Measurements from ENCODE around the gene FARSA. TPM values are rescaled to one million over a fixed set of nuclear protein-coding genes. Genes with fewer than 3 reads are reported as not detected.
"Not testable (repeated sequence)": the region's sequence is repeated elsewhere in the genome, so short reads cannot be mapped to it uniquely, and the experiment has no call there.

The FARSA gene
- total RNA-seq, 1 experiment from 2014 or later: 75.9 TPM

DNA sequence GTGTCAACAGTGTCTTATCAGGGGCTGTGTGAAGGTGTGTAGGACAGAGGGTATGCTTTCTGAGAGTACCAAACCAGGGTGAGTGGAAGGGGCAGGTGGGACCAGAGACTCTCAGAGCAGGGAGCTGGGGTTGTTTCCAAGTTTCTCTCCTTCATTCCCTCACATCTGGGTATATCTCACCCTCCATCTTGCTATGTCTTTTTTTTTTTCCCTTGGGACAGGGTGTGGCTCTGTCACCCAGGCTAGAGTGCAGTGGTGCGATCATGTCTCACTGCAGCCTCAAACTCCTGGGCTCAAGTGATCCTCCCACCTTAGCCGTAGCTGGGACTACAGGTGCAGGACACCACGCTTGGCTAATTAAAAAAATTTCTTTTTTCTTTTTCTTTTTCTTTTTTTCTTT, 46.5 kb upstream of the FARSA start:
- Histone ChIP-seq H3K4me3 (ENCODE audit: low read depth, low read length) (no peak overlapping the region), H3K4me1 (peaks cover 1% of the 10 kb centered on the region; the same call in 1 of the 2 replicates), H3K36me3 (ENCODE audit: control insufficient read depth, insufficient read depth, low read length) (no peaks in the 10 kb centered on the region), H3K9me3 (no peaks in the 10 kb centered on the region; the same call in 1 of the 2 replicates), H3K27me3 (replicated peaks; ENCODE audit: control insufficient read depth, insufficient read depth, low read length) (no peaks in the 10 kb centered on the region)
- BruUV-seq (replicated peaks): no TSS peak
- DNase-seq: no peak
- H3K4me1 Mint-ChIP-seq (ENCODE audit: low read depth, unreplicated experiment): peaks cover 7% of the 10 kb centered on the region
- H3K27ac Mint-ChIP-seq (ENCODE audit: unreplicated experiment): no peak overlapping the region
- H3K36me3 Mint-ChIP-seq (ENCODE audit: insufficient read depth, unreplicated experiment): no peaks in the 10 kb centered on the region
- H3K9me3 Mint-ChIP-seq (ENCODE audit: unreplicated experiment): no peaks in the 10 kb centered on the region
- POLR2A ChIA-PET: no interaction called here
- intact Hi-C loops (cut with micrococcal nuclease; ENCODE audit: unreplicated experiment): no loop called here
- H3K4me3 Mint-ChIP-seq (ENCODE audit: unreplicated experiment): no peak overlapping the region
- H3K27me3 Mint-ChIP-seq (ENCODE audit: insufficient read depth, unreplicated experiment): no peaks in the 10 kb centered on the region
- CTCF ChIA-PET: interaction anchor here (0.6 to 4.5 kb wide), 3 partner anchors 80 to 298 kb away, joined by 5 to 84 read pairs (median 64); no protein-coding TSS in a partner anchor
- no peak for TF ChIP-seq CTCF (IDR thresholded peaks at IDR 0.05; ENCODE audit: insufficient read depth in 1 of 2, low read depth in 1 of 2, low read length in 1 of 2, severe bottlenecking in 1 of 2, unreplicated experiment in 1 of 2)

DNA sequence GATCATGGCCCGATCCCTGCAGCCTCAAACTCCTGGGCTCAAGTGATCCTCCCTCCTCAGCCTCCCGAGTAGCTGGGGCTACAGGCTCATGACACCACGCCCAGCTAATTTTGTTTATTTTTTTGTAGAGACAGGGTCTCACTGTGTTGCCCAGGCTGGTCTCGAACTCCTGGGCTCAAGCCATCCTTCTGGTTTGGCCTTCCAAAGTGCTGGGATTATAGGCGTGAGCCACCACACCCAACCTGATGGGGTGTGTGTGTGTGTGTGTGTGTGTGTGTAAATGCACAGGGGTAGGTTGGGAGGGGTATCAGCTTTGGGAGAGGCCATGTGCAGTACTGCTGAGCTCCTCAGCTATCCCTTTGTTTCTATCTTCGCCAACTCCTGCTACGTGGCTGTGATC, 42.6 kb upstream of the FARSA start:
- H3K4me1 ChIP-seq; DNase-seq; H3K27me3 Mint-ChIP-seq (ENCODE audit: insufficient read depth, unreplicated experiment); BruUV-seq (replicated peaks); H3K27ac Mint-ChIP-seq (ENCODE audit: unreplicated experiment); H3K4me3 Mint-ChIP-seq (ENCODE audit: unreplicated experiment); H3K27me3 ChIP-seq (replicated peaks; ENCODE audit: control insufficient read depth, insufficient read depth, low read length); POLR2A ChIA-PET; H3K4me3 ChIP-seq (ENCODE audit: low read depth, low read length); H3K36me3 ChIP-seq (ENCODE audit: control insufficient read depth, insufficient read depth, low read length); H3K4me1 Mint-ChIP-seq (ENCODE audit: low read depth, unreplicated experiment); H3K9me3 ChIP-seq; H3K9me3 Mint-ChIP-seq (ENCODE audit: unreplicated experiment); H3K36me3 Mint-ChIP-seq (ENCODE audit: insufficient read depth, unreplicated experiment): not testable (repeated sequence)
- CTCF ChIA-PET: interaction anchor here (0.7 to 3.8 kb wide), 4 partner anchors 9 to 183 kb away, joined by 3 to 64 read pairs (median 32); no protein-coding TSS in a partner anchor
- intact Hi-C loops (cut with micrococcal nuclease; ENCODE audit: unreplicated experiment): loop anchor here (2.0 kb wide), 1 partner anchor 61 kb away; no protein-coding TSS in a partner anchor

DNA sequence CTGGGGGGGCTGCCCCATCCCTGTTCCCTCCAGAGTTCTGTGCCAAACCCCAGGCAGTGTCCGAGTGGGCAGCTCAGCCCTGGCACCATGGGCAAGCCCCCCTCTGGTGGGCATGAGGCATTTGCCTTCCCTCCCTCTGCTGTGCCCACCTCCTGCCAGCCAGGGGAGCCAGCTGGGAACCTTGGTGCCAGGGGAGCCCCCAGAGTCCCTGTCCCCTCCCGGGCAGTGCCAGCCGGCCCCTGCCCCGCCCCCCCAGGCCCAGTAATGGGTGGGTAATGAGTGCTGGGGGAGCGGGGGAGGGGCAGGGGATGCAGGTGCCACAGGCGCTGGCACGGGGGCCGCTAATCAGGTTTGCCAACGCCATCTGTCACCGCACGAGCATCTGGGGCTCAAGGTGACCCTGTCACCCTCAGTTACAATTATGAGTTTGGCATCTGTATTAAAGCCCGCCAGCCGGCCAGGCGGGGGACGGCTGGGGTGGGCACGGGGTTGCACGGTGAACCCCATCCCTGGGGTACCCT, 41.8 kb upstream of the FARSA start:
- no peaks in the 10 kb centered on the region for H3K36me3 ChIP-seq (ENCODE audit: control insufficient read depth, insufficient read depth, low read length)
- no peaks in the 10 kb centered on the region for H3K4me1 ChIP-seq
- no peak overlapping the region for H3K27ac Mint-ChIP-seq (ENCODE audit: unreplicated experiment)
- H3K9me3 Mint-ChIP-seq (ENCODE audit: unreplicated experiment): no peaks in the 10 kb centered on the region
- no peaks in the 10 kb centered on the region for H3K27me3 ChIP-seq (replicated peaks; ENCODE audit: control insufficient read depth, insufficient read depth, low read length)
- no peak for TF ChIP-seq CTCF (IDR thresholded peaks at IDR 0.05; ENCODE audit: insufficient read depth in 1 of 2, low read depth in 1 of 2, low read length in 1 of 2, severe bottlenecking in 1 of 2, unreplicated experiment in 1 of 2)
- H3K36me3 Mint-ChIP-seq (ENCODE audit: insufficient read depth, unreplicated experiment): no peaks in the 10 kb centered on the region
- no peak overlapping the region for H3K4me3 Mint-ChIP-seq (ENCODE audit: unreplicated experiment)
- DNase-seq: no peak
- no peaks in the 10 kb centered on the region for H3K9me3 ChIP-seq
- H3K4me3 ChIP-seq (ENCODE audit: low read depth, low read length): no peak overlapping the region
- ChIA-PET CTCF (interaction anchor here (1.6 to 3.0 kb wide), 2 partner anchors 10 to 11 kb away, joined by 8 to 58 read pairs; no protein-coding TSS in a partner anchor), POLR2A (no interaction called here)
- intact Hi-C loops (cut with micrococcal nuclease; ENCODE audit: unreplicated experiment): no loop called here
- no peaks in the 10 kb centered on the region for H3K27me3 Mint-ChIP-seq (ENCODE audit: insufficient read depth, unreplicated experiment)
- BruUV-seq (replicated peaks): no TSS peak
- H3K4me1 Mint-ChIP-seq (ENCODE audit: low read depth, unreplicated experiment): peaks cover 7% of the 10 kb centered on the region

All from Caco-2 (cell line).